ENCODE measurements around the gene PTPRR.
"Not testable (repeated sequence)": the region's sequence is repeated elsewhere in the genome, so short reads cannot be mapped to it uniquely, and the experiment has no call there.

The PTPRR gene

GRCh38 chr12:70840656-70841350 is 79.7 kb downstream of the PTPRR start:
- no peak for DNase-seq (ENCODE audit: low read depth)

GRCh38 chr12:70839544-70839943 is 81.0 kb downstream of the PTPRR start:
- no peak for DNase-seq (ENCODE audit: low read depth)

GRCh38 chr12:70838127-70838526 is 82.4 kb downstream of the PTPRR start:
- no peak for DNase-seq (ENCODE audit: low read depth)

DNA sequence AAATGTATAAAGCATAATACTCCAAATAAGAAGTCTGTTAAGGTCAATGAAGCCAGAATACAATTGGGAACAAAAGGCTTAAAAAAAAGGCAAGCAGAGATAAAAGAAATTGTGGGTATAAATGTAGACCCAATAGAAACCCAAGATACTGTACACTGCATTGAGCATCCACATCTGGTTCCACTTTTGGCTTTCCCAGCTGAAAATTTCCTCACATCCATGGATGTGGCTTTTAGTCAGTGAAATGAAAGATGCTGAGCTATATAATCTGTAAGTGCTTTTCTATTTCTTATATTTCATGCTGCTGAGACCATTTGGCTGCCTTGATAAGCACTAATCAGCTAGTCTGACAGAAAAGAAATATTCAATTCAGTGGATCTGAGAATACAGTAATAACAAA is 83.5 kb downstream of the PTPRR start:
- DNase-seq (ENCODE audit: low read depth) = no peak

DNA sequence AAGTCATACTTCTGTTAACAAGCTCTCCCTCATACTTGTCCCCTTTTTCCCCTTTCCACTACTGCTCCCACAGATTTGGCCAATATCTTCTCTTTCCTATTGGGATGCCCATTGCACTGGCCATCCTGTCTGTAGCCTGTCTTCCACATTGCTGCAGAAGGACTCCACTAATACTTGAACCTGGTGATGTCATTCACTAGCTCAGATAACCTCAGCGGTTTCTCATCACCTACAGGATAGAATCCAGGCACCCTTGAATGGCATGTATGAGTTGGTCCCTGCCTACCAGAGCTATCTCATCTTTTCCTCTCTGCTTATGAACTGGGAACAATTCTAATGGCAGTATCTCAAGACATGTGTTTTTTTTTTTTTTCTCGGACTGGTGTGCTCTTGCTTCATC is 84.6 kb downstream of the PTPRR start:
- no peak for DNase-seq (ENCODE audit: low read depth)

DNA sequence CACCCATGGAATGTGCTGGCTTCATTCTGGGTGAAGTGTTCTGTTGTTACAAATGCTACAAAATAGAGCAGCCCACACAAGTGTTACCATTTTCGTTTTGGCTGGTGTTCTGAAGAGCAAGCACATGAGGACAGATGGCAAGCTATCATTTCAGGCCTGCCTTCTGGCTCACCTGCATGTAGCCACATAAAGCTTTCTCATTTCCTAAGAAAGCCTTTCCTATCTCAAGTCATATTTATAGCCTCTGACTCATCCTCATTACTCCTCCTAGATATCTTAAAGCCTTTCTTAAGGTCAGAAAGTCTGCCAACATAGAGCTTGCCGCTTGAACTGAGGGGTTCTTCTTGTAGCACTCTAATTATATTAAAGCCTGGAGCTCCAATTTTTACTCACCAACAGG is 89.0 kb downstream of the PTPRR start:
- DNase-seq (ENCODE audit: low read depth) = no peak

- no peak for DNase-seq (ENCODE audit: low read depth)
Measured at GRCh38 chr12:70830221-70831061, 90.1 kb downstream of the PTPRR start.

DNA sequence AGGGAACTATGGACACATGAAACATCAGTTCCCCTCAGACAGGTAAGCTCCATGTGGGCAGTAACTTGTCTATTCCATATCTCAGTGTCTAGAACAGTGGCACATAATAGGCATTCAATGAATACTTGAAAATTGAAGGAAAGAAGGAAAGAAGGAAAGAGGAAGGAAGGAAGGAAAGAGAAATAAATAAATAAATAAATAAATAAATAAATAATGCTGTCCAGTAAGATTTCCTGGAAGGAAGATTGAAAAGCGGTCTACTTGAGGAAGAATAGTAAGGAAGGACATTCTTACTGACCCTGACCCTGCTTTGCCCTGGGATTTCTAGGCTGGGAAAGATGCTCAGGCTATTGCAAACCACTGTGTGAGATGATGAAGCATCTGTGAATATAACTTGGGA is 91.5 kb downstream of the PTPRR start:
- no peak for DNase-seq (ENCODE audit: low read depth)

DNA sequence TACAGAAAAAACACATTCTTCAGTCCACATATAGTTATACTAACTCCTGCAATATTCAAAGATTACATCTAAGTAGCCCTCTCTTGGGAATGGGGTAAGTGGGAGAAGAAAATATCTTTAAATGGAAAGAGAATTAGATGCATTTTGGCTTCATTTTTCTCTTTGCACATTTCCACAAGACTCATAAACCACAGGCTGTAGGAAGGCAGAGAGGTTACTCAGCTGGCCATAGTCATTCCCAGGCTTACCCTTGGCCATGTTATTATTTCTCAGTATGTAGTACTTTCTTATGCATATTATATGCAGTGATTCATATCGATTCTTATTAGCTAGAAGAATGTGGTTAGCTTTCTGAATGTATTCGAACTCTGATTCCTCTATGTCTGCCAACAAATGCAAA is 92.2 kb downstream of the PTPRR start:
- DNase-seq (ENCODE audit: low read depth) = no peak

DNA sequence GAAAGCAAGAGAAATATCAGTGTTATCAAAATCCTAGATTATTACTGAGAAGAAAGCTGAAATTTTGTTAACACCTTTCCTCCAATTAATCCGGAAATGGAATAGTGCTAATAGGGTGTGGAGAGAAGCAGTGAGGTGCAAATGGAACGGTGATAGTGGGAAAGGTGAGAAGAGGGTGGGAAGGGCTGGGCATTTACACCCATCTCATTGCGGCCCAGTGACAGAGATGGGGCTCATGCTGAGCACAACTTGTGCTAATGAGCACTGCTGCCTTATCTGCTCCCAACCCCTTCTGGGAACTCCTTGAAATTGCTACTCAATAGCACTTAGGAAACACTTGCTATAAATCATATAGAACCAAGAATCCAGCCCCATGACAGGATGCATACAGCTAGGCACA is 94.4 kb downstream of the PTPRR start:
- DNase-seq (ENCODE audit: low read depth) = no peak

DNA sequence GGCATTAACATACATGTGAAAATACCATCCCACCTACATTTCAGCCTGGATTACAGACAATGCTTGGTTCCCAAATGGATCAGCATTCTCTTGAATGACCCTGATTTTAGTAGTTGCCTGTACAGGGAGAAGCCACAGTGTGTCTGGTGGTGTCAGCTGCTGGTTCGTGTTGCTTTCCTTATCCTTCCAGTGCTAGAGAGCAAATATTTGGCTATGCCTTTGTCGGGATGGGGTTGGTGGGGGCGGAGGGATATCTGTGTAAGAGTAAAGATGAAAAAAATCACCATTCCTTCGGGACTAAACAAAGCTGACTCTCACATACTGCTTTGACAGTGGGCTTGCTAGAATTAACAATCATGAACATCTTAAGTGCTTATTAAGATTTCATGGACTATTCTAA is 96.0 kb downstream of the PTPRR start:
- DNase-seq (ENCODE audit: low read depth) = no peak

DNA sequence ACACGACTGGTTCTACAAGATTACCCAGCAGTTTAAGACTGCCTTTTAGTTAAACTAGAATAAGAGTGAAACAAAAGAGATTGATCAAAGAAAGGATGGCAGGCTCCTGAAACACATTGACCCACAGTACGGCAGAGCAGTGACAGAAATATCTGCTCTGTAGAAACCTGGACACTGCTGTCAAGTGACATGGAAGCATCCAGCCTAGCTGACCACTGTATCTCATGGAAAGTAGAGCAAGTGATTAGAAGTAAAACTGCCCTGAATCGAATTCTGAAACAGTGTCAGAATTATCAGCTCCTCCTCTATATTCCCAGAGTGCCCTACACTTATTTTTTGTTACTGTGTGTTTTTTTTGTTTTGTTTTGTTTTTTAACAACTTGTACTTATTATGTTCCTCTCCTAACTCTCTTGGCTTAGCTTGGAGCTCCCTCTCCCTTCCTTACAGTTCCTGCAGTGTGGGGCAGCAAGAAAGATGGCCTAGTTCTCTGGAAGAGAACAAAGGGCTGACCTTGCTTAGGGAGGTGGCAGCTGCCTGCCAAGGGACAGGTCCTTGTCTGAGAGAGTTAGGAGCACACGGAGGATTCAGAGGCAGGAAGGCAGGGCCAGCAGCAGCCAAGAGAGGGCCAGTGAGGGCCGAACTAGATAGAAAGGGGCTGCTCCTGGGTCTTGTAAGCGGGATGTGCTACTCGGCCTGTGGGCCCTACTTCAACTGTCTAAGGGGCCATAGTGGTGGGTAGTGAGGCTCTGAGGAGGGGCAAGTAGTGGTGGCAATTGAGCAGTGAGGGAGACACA is 97.2 kb downstream of the PTPRR start:
- no peak for DNase-seq (ENCODE audit: low read depth)

- no peak for DNase-seq (ENCODE audit: low read depth)
Measured at GRCh38 chr12:70822412-70822811, 98.1 kb downstream of the PTPRR start.

DNA sequence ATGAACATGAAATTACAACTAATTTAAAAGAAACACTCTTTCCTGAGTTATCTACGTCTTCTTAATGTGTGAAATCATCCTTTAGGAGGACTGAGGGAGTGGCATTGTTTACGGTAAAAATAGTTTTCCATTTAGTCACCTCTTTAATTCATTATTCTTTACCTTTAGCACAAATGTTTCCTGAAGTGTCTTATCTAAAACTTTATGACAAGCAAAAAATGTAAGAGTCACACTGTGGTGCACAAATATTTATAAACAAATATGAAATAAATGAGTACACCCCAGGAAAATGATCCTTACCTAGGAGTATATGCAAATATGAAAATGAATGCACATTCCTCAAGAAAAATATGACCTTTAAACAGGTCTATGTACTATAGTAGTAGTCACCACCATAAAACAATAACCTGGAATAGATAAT is 104.6 kb downstream of the PTPRR start:
- DNase-seq (ENCODE audit: low read depth) = no peak

DNA sequence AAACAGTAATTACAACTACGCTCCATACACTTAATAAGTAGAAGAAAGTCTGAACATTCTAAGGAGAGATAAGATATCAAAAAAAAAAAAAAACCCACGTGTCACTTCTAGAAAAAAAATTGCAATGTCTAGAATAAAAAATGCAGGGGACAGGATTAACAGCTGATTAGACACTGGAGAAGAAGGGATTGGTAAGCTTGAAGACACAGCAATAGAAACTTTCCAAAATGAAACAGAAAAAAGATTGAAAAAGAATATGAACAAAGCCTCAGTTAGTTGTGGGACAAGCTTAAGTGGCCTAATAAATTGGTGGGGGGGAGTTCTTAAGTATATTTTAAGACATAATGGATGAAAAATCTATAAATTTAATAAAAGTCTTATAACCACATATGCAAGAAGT is 105.5 kb downstream of the PTPRR start:
- no peak for DNase-seq (ENCODE audit: low read depth)

DNA sequence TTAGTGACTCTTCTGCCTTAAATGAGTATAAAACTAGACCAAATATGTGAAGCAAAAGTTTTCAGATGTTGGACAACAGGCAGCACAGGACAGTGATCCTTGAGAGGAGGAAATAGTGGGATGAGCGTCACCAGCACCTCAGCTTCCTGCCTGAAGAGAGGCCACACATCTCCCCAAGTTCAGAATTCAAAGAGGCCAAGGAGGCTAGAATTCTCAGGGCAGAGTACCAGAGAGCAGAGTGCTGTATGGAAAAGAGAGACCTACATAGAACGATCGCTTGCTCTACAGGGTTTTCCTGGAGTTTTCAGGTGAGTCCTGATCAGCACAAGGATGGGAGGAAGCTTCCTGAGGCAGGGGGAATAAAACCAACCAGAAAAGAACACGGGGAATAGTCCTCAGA is 107.0 kb downstream of the PTPRR start:
- DNase-seq (ENCODE audit: low read depth) = no peak

DNA sequence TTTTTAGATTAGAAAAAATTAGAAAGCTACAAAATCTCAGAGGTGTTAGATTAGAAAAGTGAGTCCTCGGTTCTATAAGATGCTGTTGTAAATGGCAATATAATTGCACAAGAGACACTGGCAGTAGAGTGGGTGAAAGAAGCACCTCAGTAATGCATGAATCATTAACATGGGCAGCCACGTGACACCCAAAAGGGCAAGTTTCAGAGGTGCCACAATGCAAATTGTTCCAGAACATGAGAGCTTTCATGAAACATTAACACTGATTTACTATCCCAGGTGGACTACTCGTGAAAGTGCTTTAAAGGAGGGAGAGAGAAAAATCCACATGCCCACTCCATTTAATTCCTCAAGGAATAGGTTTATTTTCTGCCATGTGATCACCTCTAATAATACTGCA is 108.4 kb downstream of the PTPRR start:
- no peak for DNase-seq (ENCODE audit: low read depth)

- no peak for DNase-seq (ENCODE audit: low read depth)
Measured at GRCh38 chr12:70809887-70810286, 110.7 kb downstream of the PTPRR start.

GRCh38 chr12:70807993-70808392 is 112.5 kb downstream of the PTPRR start:
- not testable (repeated sequence) for DNase-seq (ENCODE audit: low read depth)

GRCh38 chr12:70806827-70807226 is 113.7 kb downstream of the PTPRR start:
- DNase-seq (ENCODE audit: low read depth) = no peak

DNA sequence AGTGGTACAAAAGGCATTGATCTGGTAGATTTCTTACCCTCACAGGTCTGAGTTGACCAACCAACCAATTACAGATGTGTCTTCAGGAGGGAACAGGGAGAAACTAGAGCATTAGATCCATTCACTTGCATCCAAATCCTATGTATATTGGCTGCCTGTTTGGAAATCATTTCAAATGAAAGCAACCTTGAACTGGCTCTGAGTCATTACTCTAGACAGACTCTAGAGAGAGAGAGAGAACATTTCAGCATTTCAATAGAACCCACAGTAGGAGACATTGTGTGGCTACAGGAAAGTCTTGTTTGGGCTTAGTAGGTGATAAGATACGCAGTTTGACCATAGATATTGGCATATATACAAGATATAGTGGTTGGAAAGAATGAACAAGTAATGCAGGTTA is 114.5 kb downstream of the PTPRR start:
- DNase-seq (ENCODE audit: low read depth) = no peak

- DNase-seq (ENCODE audit: low read depth) = no peak
Measured at GRCh38 chr12:70798016-70798783, 122.3 kb downstream of the PTPRR start.

Data from activated T-helper 1 cell treated with Interleukin-2 at 50 U/mL for 16 hours (primary cell).